ENCODE data around the gene ZMPSTE24.
"Not testable (repeated sequence)": the region's sequence is repeated elsewhere in the genome, so short reads cannot be mapped to it uniquely, and the experiment has no call there.

The ZMPSTE24 gene

GRCh38 chr1:40337443-40337842, 79.4 kb downstream of the ZMPSTE24 start:
- DNase-seq (ENCODE audit: insufficient read length, low spot score), result no peak
- TF ChIP-seq PAX5 (IDR thresholded peaks at IDR 0.05; ENCODE audit: insufficient read depth, low read length, severe bottlenecking), result no peak
- no peak for TF ChIP-seq TAF1 (IDR thresholded peaks at IDR 0.05; ENCODE audit: low read depth, low read length)
- no peak for TF ChIP-seq SPI1 (IDR thresholded peaks at IDR 0.05; ENCODE audit: low read depth, low read length)
- TF ChIP-seq POLR2AphosphoS5 (IDR thresholded peaks at IDR 0.05; ENCODE audit: low read depth, low read length), result no peak
- no peak for TF ChIP-seq POU2F2 (IDR thresholded peaks at IDR 0.05; ENCODE audit: low read depth, low read length)
- no peak for TF ChIP-seq POLR2A (IDR thresholded peaks at IDR 0.05; ENCODE audit: low read depth, low read length)
- no peak for FAIRE-seq

GRCh38 chr1:40338745-40339419, 80.8 kb downstream of the ZMPSTE24 start:
- FAIRE-seq (peak; percentile 97), DNase-seq (ENCODE audit: insufficient read length, low spot score) (peak; percentile 60)
- TF ChIP-seq PAX5 (IDR thresholded peaks at IDR 0.05; ENCODE audit: insufficient read depth, low read length, severe bottlenecking), result no peak
- peak; percentile 81; the same call in 1 of the 2 replicates for TF ChIP-seq POU2F2 (IDR thresholded peaks at IDR 0.05; ENCODE audit: low read depth, low read length)

GRCh38 chr1:40339420-40340323, 81.6 kb downstream of the ZMPSTE24 start:
- no peak for TF ChIP-seq POU2F2 (IDR thresholded peaks at IDR 0.05; ENCODE audit: low read depth, low read length)
- no peak for TF ChIP-seq POLR2A (IDR thresholded peaks at IDR 0.05; ENCODE audit: low read depth, low read length)
- no peak for TF ChIP-seq TAF1 (IDR thresholded peaks at IDR 0.05; ENCODE audit: low read depth, low read length)
- TF ChIP-seq POLR2AphosphoS5 (IDR thresholded peaks at IDR 0.05; ENCODE audit: low read depth, low read length), result no peak
- TF ChIP-seq PAX5 (IDR thresholded peaks at IDR 0.05; ENCODE audit: insufficient read depth, low read length, severe bottlenecking), result no peak
- no peak for TF ChIP-seq SPI1 (IDR thresholded peaks at IDR 0.05; ENCODE audit: low read depth, low read length)
- FAIRE-seq, result no peak
- no peak for DNase-seq (ENCODE audit: insufficient read length, low spot score)

- TF ChIP-seq POLR2A (IDR thresholded peaks at IDR 0.05; ENCODE audit: low read depth, low read length) (no peak), SPI1 (IDR thresholded peaks at IDR 0.05; ENCODE audit: low read depth, low read length) (no peak), TAF1 (IDR thresholded peaks at IDR 0.05; ENCODE audit: low read depth, low read length) (no peak), POLR2AphosphoS5 (IDR thresholded peaks at IDR 0.05; ENCODE audit: low read depth, low read length) (no peak), POU2F2 (IDR thresholded peaks at IDR 0.05; ENCODE audit: low read depth, low read length) (no peak), PAX5 (IDR thresholded peaks at IDR 0.05; ENCODE audit: insufficient read depth, low read length, severe bottlenecking) (no peak)
- DNase-seq (ENCODE audit: insufficient read length, low spot score), result no peak
- no peak for FAIRE-seq
Observed at GRCh38 chr1:40341491-40342380, 83.7 kb downstream of the ZMPSTE24 start.

- not testable (repeated sequence) for FAIRE-seq
Observed at GRCh38 chr1:40342381-40342717, 84.3 kb downstream of the ZMPSTE24 start.

More at GRCh38 chr1:40342381-40342717, 84.3 kb downstream of the ZMPSTE24 start:
- DNase-seq (ENCODE audit: insufficient read length, low spot score), result not testable (repeated sequence)
